ENCODE results near the gene FBXO11.
"Not testable (repeated sequence)": the region's sequence is repeated elsewhere in the genome, so short reads cannot be mapped to it uniquely, and the experiment has no call there.

The FBXO11 gene

DNA sequence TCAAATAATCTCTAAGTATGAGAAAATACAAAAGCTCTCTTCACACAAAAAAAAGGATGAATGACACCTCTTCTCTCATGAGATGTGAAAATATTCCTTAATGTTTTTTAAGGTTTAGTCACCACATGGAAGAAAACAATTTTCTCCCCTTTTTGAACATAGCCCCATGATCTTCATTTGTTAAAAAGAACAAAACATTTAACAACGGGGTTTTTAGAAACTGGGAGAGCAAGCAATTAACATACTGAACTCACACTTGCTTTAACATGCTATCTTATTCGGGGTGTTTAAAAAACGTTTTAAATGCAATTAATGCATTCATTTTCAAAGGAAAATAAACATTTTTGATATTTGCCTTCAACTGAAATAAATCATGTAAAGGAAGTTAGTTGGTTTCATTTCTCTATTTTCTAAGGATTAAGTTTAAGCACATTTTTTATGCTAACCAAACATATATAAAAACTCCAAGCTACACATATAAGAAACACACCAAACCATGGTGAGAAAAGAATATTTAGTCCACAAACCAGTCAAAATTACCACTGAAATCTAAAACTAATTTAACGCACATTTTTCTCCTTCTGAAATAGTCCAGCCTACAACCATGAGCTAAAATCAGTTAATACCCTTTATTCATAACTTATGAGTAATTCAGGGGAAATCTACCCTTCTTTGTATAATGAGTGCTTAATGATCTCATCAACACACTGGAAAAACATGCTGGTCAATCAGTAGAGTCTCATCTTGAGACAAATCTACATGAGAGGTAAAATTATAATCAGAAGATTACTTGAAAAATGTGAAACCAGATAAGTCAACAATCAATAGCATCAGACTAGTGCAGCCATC lies 8.2 kb downstream of the FBXO11 start:
- DNase-seq, result no peak

DNA sequence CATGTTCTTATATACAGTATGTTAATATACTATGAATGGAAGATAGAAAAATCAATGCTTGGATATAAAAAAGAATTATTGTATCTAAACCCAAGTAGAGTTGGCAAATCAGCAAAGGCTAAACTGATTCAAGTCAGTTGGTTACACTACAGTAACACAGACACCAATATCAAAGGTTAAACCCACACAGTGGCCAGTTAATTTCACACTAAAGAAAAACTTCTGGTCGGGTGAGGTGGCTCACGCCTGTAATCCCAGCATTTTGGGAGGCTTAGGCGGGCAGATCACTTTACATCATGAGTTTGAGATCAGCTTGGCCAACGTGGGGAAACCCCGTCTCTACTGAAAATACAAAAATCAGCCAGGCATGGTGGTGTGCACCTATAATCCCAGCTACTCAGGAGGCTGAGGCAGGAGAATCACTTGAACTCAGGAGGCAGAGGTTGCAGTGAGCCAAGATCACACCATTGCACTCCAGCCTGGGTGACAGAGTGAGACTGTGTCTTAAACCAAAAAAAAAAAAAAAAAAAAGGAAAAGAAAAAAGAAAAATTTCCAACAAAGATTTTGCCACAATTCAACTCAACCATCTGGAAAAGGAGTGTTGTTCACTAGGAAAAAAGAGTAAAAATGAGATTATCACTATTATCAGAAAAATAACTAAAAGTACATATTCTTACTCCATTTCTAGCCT lies 9.0 kb downstream of the FBXO11 start:
- DNase-seq, result not testable (repeated sequence)

DNA sequence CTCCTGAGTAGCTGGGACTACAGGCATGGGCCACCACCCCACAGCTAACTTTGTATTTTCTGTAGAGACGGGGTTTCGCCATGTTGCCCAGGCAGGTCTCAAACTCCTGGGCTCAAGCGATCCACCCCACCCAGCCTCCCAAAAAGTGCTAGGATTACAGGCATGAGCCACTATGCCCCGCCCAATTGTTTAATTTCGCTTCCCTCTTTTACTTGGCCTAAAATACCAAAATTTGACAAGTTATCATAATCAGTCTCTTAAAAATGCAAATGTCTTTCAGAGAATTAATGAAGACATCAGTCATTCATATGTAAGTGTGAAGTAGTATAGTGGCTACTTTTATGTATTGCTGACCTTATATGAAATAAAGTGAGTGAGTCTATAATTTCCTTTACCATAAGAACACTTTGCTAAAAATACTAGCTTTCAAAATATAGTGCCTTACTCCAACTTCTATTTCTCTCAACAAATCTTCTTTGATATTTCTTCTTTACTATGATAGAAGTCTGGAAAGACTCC lies 9.8 kb downstream of the FBXO11 start:
- DNase-seq, result no peak

DNA sequence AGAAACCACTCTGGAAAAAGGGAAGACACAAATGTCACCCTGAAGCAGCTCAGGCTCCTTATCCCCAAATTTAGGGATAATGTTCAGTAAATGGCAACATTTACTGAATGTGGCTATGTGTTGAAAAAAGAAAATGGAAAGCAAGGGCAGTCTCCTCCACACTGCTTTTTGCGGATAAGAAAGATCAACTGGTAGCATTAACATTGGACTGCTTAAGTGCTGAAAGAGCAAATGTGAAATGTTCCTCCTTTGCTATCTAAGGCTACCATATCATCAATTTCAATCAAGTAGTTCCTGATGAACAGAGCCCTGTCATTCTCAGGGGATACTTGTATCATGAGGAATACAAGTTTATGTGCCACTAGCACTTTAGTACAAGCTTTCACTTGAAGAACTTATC lies 12.5 kb downstream of the FBXO11 start:
- DNase-seq, result no peak

DNA sequence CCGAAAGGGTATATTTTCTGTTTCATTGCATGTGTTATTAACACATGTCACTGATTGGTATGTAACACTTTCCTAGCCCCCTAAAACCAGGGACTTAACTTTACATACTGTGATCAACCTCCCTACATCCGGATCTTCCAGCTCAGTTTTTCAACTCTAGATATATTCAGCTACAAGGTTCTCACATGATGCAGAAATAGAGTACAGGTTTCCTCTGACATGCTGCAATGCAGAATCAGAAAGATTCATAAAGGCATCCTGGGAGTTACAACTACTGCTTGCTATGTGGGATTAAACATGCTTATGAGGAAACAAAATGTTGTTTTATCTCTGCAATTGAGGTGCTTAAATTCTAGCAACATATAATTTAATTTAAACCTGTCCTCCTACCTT lies 14.0 kb downstream of the FBXO11 start:
- no peak for DNase-seq

DNA sequence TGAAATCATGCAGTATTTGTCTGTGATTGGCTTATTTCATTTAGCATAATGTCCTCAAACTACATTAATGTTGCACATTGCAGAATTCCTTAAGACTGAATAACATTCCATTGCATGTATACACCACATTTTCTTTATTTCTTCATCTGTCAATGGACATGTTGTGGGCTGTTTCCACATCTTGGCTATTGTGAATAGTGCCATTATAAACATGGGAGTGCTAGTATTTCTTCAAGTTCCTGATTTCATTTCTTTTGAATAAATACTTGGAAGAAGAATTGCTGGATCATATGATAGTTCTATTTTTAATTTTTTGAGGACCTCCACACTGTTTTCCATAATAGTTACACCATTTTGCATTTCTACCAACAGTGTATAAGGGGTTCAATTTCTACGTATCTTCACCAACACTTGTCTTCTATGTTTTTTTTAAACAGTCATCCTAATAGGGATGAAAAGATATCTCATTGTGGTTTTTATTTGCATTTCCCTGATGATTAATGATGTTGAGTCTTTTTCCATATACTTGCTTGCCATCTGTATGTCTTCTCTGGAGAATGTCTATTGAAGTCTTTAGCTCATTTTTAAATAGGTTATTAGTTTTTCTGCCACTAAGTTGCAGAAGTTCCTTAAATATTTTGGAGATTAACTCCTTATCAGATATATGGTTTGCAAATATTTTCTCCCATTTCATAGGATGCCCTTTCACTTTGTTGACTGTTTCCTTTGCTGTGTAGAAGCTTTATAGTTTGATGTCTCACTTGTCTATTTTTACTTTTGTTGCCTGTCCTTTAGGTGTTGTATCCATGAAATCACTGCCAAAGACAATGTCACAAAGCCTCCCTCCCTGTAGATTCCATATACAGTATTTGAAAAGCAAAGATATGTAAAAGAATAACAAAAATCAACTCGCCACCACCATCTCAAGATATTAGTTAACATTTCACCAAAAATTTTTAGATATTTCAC lies 14.6 kb downstream of the FBXO11 start:
- DNase-seq, result no peak

DNA sequence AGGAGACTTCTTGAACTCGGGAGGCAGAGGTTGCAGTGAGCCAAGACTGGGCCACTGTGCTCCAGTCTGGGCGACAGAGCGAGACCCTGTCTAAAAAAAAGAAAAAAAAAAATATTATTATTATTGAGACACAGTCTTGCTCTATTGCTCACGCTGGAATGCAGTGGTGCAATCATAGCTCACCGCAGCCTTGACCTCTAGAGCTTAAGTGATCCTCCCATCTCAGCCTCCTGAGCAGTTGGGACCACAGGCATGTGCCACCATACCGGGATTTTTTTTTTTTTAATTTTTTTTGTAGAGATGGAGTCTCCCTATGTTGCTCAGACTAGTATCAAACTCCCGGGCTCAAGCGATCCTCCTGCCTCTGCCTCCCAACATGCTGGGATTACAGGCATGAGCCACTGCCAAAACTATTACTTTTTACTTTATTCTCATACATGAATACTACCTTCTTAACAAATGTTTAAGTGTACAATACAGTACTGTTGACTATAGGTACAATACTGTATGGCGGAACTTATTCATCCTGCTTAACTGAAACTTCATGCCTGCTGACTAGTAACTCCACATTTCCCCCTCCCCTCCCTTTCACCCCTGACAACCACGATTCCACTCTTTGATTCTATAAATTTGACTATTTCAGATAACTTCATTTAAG lies 15.5 kb downstream of the FBXO11 start:
- DNase-seq, result no peak

DNA sequence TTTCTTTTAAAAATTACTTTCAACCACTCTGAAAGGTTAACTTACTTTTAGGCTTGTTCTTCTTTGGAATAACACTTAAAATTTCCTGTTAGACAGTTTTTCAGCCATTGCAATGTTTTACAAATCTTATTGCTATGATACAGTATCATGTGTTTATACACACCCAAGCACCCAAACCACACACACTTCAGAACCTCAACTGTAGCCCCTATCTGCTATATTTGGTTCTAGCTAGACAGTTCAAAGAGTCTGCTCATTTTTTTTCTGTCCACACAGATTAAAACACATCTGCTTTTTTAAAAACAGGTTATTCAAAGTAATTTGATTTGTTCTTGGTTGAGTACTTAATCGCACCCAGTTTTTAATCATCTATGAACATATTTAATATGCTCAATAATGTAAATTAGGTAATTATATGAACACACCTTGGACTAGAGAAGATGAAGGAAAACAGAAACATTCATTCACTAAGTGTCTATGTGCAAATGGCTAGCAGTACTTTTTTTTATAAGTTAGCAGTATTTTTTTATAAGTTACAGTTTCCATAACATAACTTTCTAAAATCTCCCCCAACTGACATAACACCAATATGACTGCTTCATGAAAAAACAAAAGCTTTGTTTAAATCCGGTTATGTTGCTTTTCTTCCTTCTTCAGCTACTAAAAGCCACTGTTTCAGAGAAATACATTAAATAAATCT lies 17.6 kb downstream of the FBXO11 start:
- no peak for DNase-seq

DNA sequence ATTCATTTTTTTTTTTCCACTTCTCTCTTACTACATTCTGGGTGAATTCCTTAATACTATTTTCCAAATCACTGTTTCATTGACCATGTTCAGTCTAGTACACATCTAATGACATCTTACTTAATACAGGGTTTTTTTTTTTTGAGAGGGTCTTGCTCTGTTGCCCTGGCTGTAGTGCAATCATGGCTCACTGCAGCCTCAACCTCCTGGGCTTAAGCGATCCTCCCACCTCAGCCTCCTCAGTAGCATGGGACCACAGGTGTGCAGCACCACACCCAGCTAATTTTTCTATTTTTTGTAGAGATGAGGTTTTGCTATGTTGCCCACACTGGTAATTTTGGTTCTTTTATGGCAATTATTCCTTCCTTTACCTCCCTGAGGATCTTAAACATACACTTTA lies 29.4 kb downstream of the FBXO11 start:
- no peak for DNase-seq

DNA sequence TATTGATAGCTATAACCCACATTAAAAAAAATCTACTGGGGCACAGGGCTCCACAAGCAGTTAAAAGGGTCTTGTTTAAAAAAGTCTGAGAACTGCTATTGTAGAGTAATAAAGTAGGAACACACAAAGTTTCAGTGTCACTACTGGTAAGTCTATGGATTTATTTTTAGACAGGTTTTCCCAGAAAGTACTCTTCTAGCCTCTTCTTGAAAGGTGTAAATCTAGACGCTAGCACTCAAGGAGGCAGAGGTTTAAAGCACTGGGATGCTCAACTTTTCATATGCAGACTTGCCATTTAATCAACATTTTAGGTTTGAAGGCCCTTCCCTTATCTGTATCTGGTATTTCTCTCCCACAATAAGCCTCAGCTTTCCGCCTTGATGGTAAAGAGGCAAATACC lies 33.4 kb downstream of the FBXO11 start:
- DNase-seq, result no peak

DNA sequence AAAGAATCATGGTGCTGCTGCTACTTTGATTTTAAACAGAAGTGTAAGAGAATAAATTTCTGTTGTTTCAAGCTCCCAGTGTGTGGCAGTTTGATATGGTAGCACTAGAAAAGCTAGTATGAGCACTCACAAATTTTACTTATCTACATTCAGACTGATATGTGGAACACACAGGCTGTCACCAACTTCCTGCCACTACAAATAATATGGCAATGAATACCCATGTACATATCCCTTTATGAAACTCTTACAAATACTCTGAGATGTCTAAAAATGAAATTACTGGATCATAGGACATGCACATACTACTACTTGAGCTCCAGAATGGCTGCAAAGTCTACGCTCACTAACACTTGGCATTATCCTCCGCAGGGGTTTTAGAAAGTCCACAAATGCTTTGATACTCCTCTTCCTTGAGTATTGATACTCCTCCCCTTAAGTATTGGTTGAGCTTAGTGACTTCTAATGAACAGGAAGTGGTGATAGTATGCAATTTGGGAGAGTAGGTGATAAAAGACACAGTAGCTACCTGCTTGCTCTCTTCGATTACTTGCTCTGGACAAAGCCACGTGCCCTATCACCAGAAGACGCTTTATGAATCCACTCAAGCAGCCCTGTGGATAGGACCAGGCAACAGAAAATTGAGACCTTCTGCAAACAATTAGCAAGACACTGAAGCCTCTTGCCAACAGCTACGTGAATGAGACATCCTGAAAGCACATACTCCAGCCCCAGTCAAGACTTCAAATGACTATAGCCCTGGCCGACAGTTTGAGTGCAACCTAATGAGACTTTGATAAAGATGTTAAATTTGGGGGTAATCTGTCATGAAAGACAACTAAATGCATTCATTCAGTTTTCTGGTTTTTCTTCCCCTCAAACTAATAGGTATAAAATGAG lies 35.4 kb downstream of the FBXO11 start:
- no peak for DNase-seq

DNA sequence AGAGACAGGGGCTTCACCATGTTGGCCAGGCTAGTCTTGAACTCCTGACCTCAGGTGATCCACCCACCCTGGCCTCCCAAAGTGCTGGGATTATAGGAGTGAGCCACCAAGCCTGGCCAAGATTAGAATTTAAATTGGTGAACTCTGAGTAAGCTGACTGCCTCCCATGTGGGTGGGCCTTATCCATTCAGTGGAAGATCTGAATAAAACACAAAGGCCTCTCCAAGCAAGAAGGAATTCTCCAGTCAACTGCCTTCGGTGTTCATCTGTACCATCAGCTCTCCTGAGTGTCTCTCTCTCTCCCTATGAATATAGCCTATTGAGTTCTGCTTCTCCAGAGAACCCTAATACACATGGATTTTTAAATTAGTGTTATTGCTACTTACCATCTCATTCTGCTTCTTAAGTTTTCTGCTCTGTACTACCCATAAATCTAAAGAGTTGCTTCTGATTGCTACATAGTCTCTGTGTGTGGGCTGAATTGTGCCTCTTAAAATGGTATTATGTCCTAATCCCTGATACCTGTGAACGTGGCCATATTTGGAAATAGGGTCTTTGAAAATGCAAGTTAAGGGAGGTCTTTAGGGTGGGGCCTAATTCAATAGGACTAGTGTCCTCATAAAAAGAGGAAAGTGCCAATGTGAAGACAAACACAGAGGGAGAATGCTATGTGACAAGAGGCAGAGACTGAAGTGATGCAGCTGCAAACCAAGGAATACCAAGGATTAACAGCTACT lies 36.3 kb downstream of the FBXO11 start:
- no peak for DNase-seq

DNA sequence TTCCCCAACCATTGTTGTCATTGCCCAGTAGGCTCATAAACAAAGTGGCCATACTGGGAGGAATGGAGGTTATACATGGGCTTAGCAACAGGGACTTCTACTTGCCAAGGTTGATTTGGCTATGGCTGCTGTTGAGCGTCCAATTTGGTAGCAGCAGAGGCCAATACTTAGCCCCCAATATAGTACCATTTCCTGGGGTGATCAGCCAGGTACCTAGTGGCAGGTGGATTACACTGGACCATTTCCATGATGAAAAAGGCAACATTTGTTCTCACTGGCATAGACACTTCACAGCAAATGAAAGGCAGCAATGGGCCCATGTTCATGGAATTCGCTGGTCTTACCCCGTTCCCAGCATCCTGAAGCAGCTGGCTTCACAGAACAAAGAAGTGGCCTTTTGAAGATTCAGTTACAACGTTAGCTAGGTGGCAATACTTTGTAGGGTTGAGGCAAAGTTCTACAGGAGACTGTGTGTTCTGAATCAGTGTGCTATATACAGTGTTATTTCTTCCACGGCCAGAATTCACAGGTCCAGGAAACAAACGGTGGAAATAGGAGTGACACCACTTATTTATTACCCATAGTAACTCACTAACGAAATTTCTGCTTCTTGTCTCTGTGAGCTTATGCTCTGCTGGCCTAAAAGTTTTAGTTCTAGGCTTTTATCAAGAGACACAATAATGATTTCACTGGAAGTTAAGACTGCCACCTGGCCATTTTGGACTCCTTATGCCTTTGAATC lies 37.5 kb downstream of the FBXO11 start:
- no peak for DNase-seq

DNA sequence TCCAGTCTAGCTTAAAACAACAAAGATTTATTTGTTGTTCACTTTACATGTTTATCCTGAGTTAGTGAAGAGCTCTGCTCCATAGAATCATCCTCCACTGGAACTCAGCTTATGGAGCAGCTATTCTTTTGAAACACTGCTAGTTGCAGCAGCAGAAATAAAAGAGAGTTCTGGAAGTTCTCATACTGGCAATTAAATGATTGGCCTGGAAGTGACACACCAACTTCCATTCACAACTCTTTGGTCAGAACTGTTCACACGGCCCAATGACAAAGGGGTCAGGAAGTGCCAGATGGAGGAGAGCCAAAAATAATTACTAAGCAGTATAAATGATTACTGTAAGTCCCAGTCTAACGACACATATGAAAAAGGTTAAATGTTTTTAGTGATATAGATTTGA lies 39.1 kb downstream of the FBXO11 start:
- peak; percentile 5 for DNase-seq

DNA sequence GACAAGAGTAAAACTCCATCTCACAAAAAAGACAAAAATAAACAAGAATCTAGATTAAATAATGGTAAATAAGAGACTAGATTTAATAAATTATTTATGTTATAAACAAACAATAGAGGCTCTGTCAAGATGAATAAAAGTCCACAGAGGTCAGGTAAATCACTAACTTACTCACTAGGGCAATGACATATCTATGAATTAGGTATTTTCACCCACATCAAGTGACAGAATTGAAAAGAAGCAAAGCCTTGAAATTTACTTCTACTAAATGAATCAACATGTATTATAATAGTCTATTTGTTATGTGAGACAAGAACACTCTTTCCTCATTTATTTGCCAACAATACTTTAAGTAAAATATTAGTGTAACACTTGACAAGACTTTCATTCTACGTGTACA lies 41.7 kb downstream of the FBXO11 start:
- no peak for DNase-seq

DNA sequence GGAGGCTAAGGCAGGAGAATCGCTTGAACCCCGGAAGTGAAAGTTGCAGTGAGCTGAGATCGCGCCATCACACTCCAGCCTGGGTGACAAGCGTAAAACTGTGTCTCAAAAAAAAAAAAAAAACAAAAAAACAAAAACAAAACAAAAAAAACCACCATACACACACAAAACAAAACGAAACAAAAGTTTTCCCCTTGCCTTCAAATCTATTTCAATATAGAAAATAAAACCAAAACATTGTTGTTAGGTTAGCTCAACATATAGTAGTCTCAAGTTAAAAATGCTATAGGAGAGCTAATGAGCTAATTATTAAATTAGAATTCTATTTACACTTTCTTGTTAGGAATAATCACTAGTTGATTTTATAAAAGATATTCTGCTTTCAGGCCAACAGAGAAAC lies 43.3 kb downstream of the FBXO11 start:
- DNase-seq, result no peak

DNA sequence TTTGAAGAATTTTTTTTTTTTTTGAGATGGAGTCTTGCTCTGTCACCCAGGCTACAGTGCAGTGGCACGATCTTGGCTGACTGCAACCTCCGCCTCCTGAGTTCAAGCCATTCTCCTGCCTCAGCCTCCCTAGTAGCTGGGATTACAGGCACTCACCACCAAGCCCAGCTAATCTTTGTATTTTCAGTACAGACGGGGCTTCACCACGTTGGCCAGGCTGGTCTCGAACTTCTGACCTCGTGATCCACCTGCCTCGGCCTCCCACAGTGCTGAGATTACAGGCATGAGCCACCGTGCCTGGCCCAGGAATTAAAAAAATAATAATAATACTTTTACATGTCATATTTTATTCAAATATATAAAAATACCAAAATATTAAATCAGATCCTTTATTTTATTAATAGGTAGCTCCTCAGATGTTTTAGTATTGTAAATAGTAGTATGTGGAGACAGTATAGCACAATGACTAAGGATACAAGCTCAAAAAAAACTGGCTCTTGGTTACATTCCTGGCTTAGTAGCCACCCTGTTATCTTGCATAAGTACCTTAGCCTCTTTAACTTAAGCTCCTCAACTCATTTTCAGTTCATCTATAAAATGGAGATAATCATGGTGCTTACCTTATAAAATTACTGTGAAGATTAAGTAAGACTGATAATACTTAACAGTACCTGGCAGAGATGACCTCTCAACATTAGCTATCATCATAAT lies 53.1 kb downstream of the FBXO11 start:
- DNase-seq, result not testable (repeated sequence)

DNA sequence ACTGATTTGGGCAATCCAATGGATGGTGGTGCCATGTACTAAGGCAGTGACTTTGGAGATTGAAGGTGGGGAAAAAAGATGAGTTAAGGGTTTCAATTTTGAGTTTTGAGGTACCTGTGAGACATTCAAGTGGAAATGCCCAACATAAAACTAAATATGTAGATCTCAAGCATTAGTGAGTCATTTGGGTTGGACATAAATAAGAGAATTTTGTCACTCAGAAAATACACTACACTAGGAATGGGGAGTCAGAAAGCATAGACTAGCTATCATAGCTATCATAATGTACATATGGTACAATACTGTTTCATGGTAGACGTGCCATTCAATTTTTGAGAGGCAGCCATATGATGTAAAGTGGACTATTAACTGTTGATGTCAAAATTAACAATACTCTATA lies 56.1 kb downstream of the FBXO11 start:
- no peak for DNase-seq

DNA sequence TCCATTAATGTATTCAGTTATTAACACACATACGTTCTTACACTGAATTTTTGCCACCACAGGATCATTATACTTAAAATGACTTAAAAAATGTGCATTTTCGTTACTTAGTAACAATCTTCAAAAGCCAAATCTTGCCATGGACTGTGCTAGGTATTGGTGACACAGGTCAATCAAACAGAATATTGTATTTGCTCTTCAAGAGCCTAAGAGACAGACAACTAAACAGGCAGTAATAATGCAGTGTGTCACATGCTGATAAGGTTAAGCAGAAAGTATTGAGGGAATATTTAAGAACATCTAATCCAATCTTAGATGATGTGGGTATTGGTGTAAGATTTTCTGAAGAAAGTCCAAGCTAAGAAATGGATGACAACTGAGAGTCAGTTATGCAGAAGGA lies 56.9 kb downstream of the FBXO11 start:
- DNase-seq, result no peak

Data from DMS53 (cell line).